ENCODE results near the gene BOD1.

The BOD1 gene

GRCh38 chr5:173645890-173646574 is 29.6 kb upstream of the BOD1 start:
- no peak overlapping the region for H3K27ac ChIP-seq
- TF ChIP-seq ZFX (IDR thresholded peaks at IDR 0.05) (no peak), CTCF (conservative IDR thresholded peaks at IDR 0.05) (no peak)

DNA sequence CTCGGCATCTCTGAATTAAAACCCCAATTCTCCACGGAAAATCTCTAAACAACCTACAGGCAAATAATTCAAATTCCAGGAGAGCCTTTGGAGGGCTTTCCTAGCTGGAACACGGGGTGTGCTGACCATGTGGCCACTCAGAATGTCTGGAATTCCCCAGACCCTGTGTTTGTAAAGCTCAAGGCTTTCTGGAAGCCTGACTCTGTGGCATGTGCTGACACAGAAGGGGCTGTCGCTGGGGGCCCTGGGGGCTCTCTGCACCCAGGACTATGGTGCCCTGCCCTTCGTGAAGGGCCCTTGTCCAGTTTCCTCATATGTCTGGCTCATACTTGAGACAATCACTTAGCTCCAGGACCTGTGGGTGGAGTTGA is 29.0 kb upstream of the BOD1 start:
- H3K27ac ChIP-seq, result no peak overlapping the region
- TF ChIP-seq CTCF (conservative IDR thresholded peaks at IDR 0.05) (no peak), ZFX (IDR thresholded peaks at IDR 0.05) (no peak)

GRCh38 chr5:173644673-173645436 is 28.4 kb upstream of the BOD1 start:
- no peak for TF ChIP-seq CTCF (conservative IDR thresholded peaks at IDR 0.05)
- TF ChIP-seq ZFX (IDR thresholded peaks at IDR 0.05), result no peak
- no peak overlapping the region for H3K27ac ChIP-seq

GRCh38 chr5:173643964-173644363 is 27.5 kb upstream of the BOD1 start:
- H3K27ac ChIP-seq, result no peak overlapping the region
- TF ChIP-seq CTCF (conservative IDR thresholded peaks at IDR 0.05), result no peak
- TF ChIP-seq ZFX (IDR thresholded peaks at IDR 0.05), result no peak

GRCh38 chr5:173642895-173643481 is 26.5 kb upstream of the BOD1 start:
- TF ChIP-seq CTCF (conservative IDR thresholded peaks at IDR 0.05) (no peak), ZFX (IDR thresholded peaks at IDR 0.05) (no peak)

GRCh38 chr5:173642191-173642816 is 25.9 kb upstream of the BOD1 start:
- no peak overlapping the region for H3K27ac ChIP-seq
- TF ChIP-seq CTCF (conservative IDR thresholded peaks at IDR 0.05) (no peak), ZFX (IDR thresholded peaks at IDR 0.05) (no peak)

More at GRCh38 chr5:173642895-173643481, 26.5 kb upstream of the BOD1 start:
- H3K27ac ChIP-seq, result no peak overlapping the region

All from C4-2B (cell line).